Kidney tubule cell (primary cell): ENCODE data around the gene B4GALNT3.
"Not testable (repeated sequence)": the region's sequence is repeated elsewhere in the genome, so short reads cannot be mapped to it uniquely, and the experiment has no call there.

ENCODE experiments used
- DNase-seq: peaks from one replicate; pipeline ENCODE4 v3.0.0-alpha.2; 2018; ENCODE audit warnings: low spot score

Gene B4GALNT3

GRCh38 chr12:459430-460258 lies at the start of gene B4GALNT3:
TSS of gene B4GALNT3 (plus strand) at chr12:459939. CDS start at chr12:460377, 438 bp downstream.
- peak; percentile 45 for DNase-seq

- DNase-seq: no peak
These were observed 44.9 kb upstream of the B4GALNT3 start for GRCh38 chr12:414859-415258.

GRCh38 chr12:418432-418831 lies 41.3 kb upstream of the B4GALNT3 start:
- DNase-seq: no peak

- no peak for DNase-seq
These were observed 37.2 kb upstream of the B4GALNT3 start for GRCh38 chr12:422526-422925.

- not testable (repeated sequence) for DNase-seq
These were observed 24.0 kb upstream of the B4GALNT3 start for GRCh38 chr12:435737-436136.

- peak; percentile 53 for DNase-seq
These were observed 17.4 kb upstream of the B4GALNT3 start for GRCh38 chr12:442235-442884.

- DNase-seq: no peak
These were observed 12.6 kb upstream of the B4GALNT3 start for GRCh38 chr12:447141-447540.

- no peak for DNase-seq
These were observed 10.5 kb upstream of the B4GALNT3 start for GRCh38 chr12:449203-449602.

- no peak for DNase-seq
These were observed 9.3 kb upstream of the B4GALNT3 start for GRCh38 chr12:450438-450837.

GRCh38 chr12:452667-453210 lies 7.0 kb upstream of the B4GALNT3 start:
- DNase-seq: no peak

GRCh38 chr12:454833-455232 lies 4.9 kb upstream of the B4GALNT3 start:
- no peak for DNase-seq

GRCh38 chr12:455821-456220 lies 3.9 kb upstream of the B4GALNT3 start:
- no peak for DNase-seq

- no peak for DNase-seq
These were observed 2.1 kb upstream of the B4GALNT3 start for GRCh38 chr12:457676-458075.

- no peak for DNase-seq
These were observed 699 bp upstream of the B4GALNT3 start for GRCh38 chr12:459050-459429.

GRCh38 chr12:460261-461230 lies 807 bp downstream of the B4GALNT3 start:
- peak; percentile 13 for DNase-seq

GRCh38 chr12:461425-461824 lies 1.7 kb downstream of the B4GALNT3 start:
- no peak for DNase-seq

- peak; percentile 47 for DNase-seq
These were observed 3.4 kb downstream of the B4GALNT3 start for GRCh38 chr12:462936-463705.

- DNase-seq: peak; percentile 39
These were observed 4.9 kb downstream of the B4GALNT3 start for GRCh38 chr12:464484-465267.

- DNase-seq: no peak
These were observed 6.3 kb downstream of the B4GALNT3 start for GRCh38 chr12:466039-466438.

GRCh38 chr12:466762-467161 lies 7.0 kb downstream of the B4GALNT3 start:
- DNase-seq: no peak
